HepG2 (cell line): ENCODE data around the gene LSM14B. TPM values are rescaled to one million over a fixed set of nuclear protein-coding genes. Genes with fewer than 3 reads are reported as not detected.

Experiments used
- ARID5B ChIP-seq: IDR thresholded peaks from 2 replicates; pipeline ENCODE4 v1.4.0; 2020; ENCODE audit warnings: mild to moderate bottlenecking, missing genetic modification reagents
- ATM ChIP-seq: fragments of 450-650 bp; IDR thresholded peaks from 2 replicates; pipeline ENCODE4 v1.7.1; 2017; ENCODE audit warnings: mild to moderate bottlenecking, borderline replicate concordance
- CCDC6 ChIP-seq: sonication (generic); formaldehyde crosslinking; IDR thresholded peaks from 2 replicates; pipeline ENCODE4 v1.8.1; 2022; ENCODE audit warnings: mild to moderate bottlenecking, missing genetic modification reagents, moderate library complexity
- DDIT3 ChIP-seq: sonication (generic); formaldehyde crosslinking; IDR thresholded peaks from 2 replicates; pipeline ENCODE4 v1.4.0; 2020; ENCODE audit warnings: mild to moderate bottlenecking, missing genetic modification reagents
- ESRRA ChIP-seq: sonication (generic); formaldehyde crosslinking; IDR thresholded peaks from 2 replicates; pipeline ENCODE4 v1.5.1; 2020; ENCODE audit warnings: mild to moderate bottlenecking, low read depth, missing genetic modification reagents
- GABPB1 ChIP-seq: IDR thresholded peaks from 2 replicates; pipeline ENCODE4 v1.6.1; 2016; ENCODE audit warnings: mild to moderate bottlenecking, missing genetic modification reagents, moderate library complexity, missing compliant biosample characterization
- HNF4A ChIP-seq: sonication (generic); formaldehyde crosslinking; IDR thresholded peaks from 2 replicates; pipeline ENCODE4 v1.4.0; 2020; ENCODE audit warnings: missing genetic modification reagents
- MAZ ChIP-seq, 2 experiments: sonication (generic) in 1 of 2; formaldehyde crosslinking in 1 of 2; IDR thresholded peaks; 2 replicates each; pipeline versions ENCODE4 v1.5.0 to v1.6.1; 2012 to 2020; ENCODE audit warnings: low read depth in 2 of 2, mild to moderate bottlenecking in 2 of 2, borderline replicate concordance in 1 of 2, improper control_type of control experiment in 1 of 2, low read length in 1 of 2, missing genetic modification reagents in 1 of 2, moderate library complexity in 1 of 2
- MLX ChIP-seq: IDR thresholded peaks from 2 replicates; pipeline ENCODE4 v1.6.1; 2016
- NFIC ChIP-seq: IDR thresholded peaks from 2 replicates; pipeline ENCODE4 v1.6.1; 2012; ENCODE audit warnings: mild to moderate bottlenecking, low read length, inconsistent platforms
- PBX2 ChIP-seq: IDR thresholded peaks from 2 replicates; pipeline ENCODE4 v1.6.1; 2016; ENCODE audit warnings: control low read depth
- PITX1 ChIP-seq: sonication (generic); formaldehyde crosslinking; IDR thresholded peaks from 2 replicates; pipeline ENCODE4 v1.5.1; 2020; ENCODE audit warnings: mild to moderate bottlenecking, missing genetic modification reagents
- POLR2G ChIP-seq: fragments of 200-400 bp; formaldehyde crosslinking; IDR thresholded peaks from 2 replicates; pipeline ENCODE4 v1.6.1; 2018; ENCODE audit warnings: mild to moderate bottlenecking, low read depth, low read length, moderate library complexity
- REXO4 ChIP-seq: sonication (generic); formaldehyde crosslinking; IDR thresholded peaks from 2 replicates; pipeline ENCODE4 v1.8.0; 2022; ENCODE audit warnings: missing genetic modification reagents, mild to moderate bottlenecking, borderline replicate concordance
- RORA ChIP-seq: sonication (generic); formaldehyde crosslinking; IDR thresholded peaks from 2 replicates; pipeline ENCODE4 v1.5.0; 2020; ENCODE audit warnings: mild to moderate bottlenecking, missing genetic modification reagents, moderate library complexity
- SALL1 ChIP-seq: sonication (generic); formaldehyde crosslinking; IDR thresholded peaks from 2 replicates; pipeline ENCODE4 v1.8.0; 2022; ENCODE audit warnings: mild to moderate bottlenecking, missing genetic modification reagents
- SMAD3 ChIP-seq: sonication (generic); formaldehyde crosslinking; IDR thresholded peaks from 2 replicates; pipeline ENCODE4 v1.4.0; 2020; ENCODE audit warnings: missing genetic modification reagents
- SMC3 ChIP-seq: IDR thresholded peaks from 2 replicates; pipeline ENCODE4 v1.6.1; 2011; ENCODE audit warnings: low read length, improper control_type of control experiment
- SP1 ChIP-seq, 2 experiments: fragments of 450-650 bp in 1 of 2; sonication (generic) in 1 of 2; formaldehyde crosslinking in 1 of 2; IDR thresholded peaks; 2 replicates each; pipeline versions ENCODE4 v1.4.0 to v1.6.1; 2016 to 2020; ENCODE audit warnings: missing genetic modification reagents in 1 of 2
- SP5 ChIP-seq: IDR thresholded peaks from 2 replicates; pipeline ENCODE4 v1.6.1; 2016; ENCODE audit warnings: low read depth, borderline replicate concordance
- TBX3 ChIP-seq: fragments of 450-650 bp; IDR thresholded peaks from 2 replicates; pipeline ENCODE4 v1.6.1; 2017; ENCODE audit warnings: antibody characterized with exemption, mild to moderate bottlenecking, inconsistent platforms, borderline replicate concordance
- U2AF2 ChIP-seq: fragments of 200-400 bp; formaldehyde crosslinking; IDR thresholded peaks from 2 replicates; pipeline ENCODE4 v1.6.1; 2017; ENCODE audit warnings: low read depth, mild to moderate bottlenecking, low read length
- ZFP62 ChIP-seq: sonication (generic); formaldehyde crosslinking; IDR thresholded peaks from 2 replicates; pipeline ENCODE4 v1.4.0; 2020; ENCODE audit warnings: missing genetic modification reagents
- ZNF337 ChIP-seq: sonication (generic); formaldehyde crosslinking; IDR thresholded peaks from 2 replicates; pipeline ENCODE4 v1.5.1; 2020; ENCODE audit warnings: missing genetic modification reagents, low read depth, mild to moderate bottlenecking, borderline replicate concordance
- ZNF543 ChIP-seq: sonication (generic); formaldehyde crosslinking; IDR thresholded peaks from 2 replicates; pipeline ENCODE4 v1.4.0; 2020; ENCODE audit warnings: mild to moderate bottlenecking, missing genetic modification reagents
- ZNF607 ChIP-seq: sonication (generic); formaldehyde crosslinking; IDR thresholded peaks from 2 replicates; pipeline ENCODE4 v1.5.1; 2020; ENCODE audit warnings: missing genetic modification reagents, mild to moderate bottlenecking, borderline replicate concordance
- polyA plus RNA-seq, 8 experiments: library from polyadenylated mRNA; depleted of rRNA in 3 of 8; stranded (reverse) in 7 of 8; unstranded in 1 of 8; fragments of >200 nt; fragmentation: Illumina TruSeq in 4 of 8; extraction: Trizol in 4 of 8; gene quantifications; 2 replicates each; pipeline versions ENCODE4 v1.2.1 to v1.2.3, GENCODE V29; 2011 to 2016; ENCODE audit warnings: low read depth in 4 of 8, missing spikeins in 1 of 8, mixed read lengths in 1 of 8; ENCODE audit not compliant: insufficient read depth in 1 of 8
- total RNA-seq, 5 experiments: library from RNA; depleted of rRNA; stranded (reverse); fragments of >200 nt; fragmentation: Illumina TruSeq; extraction: Trizol; gene quantifications; 2 replicates each; pipeline ENCODE4 v1.2.3, GENCODE V29; 2016; ENCODE audit warnings: low read depth in 1 of 5

The LSM14B gene
- total and polyA plus RNA-seq, 2 of the 13 experiments (the other 11 are each of a cell fraction or from before 2014, with no cell fraction given) = 43.3 to 79.2 TPM

GRCh38 chr20:62134735-62135231 is 12.5 kb downstream of the LSM14B start (continued):
- TF ChIP-seq ARID5B (CRISPR knock-in tag) (peak; percentile 74), DDIT3 (CRISPR knock-in tag) (no peak), SALL1 (CRISPR knock-in tag) (peak; percentile 93), RORA (CRISPR knock-in tag) (no peak), ATM (no peak), PBX2 (CRISPR knock-in tag) (peak; percentile 40; the same call in 1 of the 2 replicates), HNF4A (peak; percentile 88), ZNF607 (CRISPR knock-in tag) (peak; percentile 37; the same call in 1 of the 2 replicates), CCDC6 (CRISPR knock-in tag) (no peak; the same call in 1 of the 2 replicates), ZNF337 (CRISPR knock-in tag) (0 out of 2 replicates have a peak, but pooled peaks have one; percentile 62), SMC3 (peak; percentile 63), U2AF2 (no peak), SMAD3 (CRISPR knock-in tag) (peak; percentile 67; the same call in 1 of the 2 replicates), TBX3 (0 out of 2 replicates have a peak, but pooled peaks have one; percentile 23), PITX1 (CRISPR knock-in tag) (peak; percentile 75), ZFP62 (CRISPR knock-in tag) (no peak), REXO4 (no peak), POLR2G (peak; percentile 53; the same call in 1 of the 2 replicates), MAZ (IDR thresholded peaks at IDR 0.05; ENCODE audit: borderline replicate concordance, low read depth, low read length) (0 out of 2 replicates have a peak, but pooled peaks have one; percentile 52), MAZ (CRISPR knock-in tag; IDR thresholded peaks at IDR 0.05; ENCODE audit: low read depth) (peak; percentile 42; the same call in 1 of the 2 replicates), MLX (CRISPR knock-in tag) (peak; percentile 50; the same call in 1 of the 2 replicates), NFIC (no peak; the same call in 1 of the 2 replicates), ZNF543 (CRISPR knock-in tag) (no peak), ESRRA (peak; percentile 89; the same call in 1 of the 2 replicates), SP1 (IDR thresholded peaks at IDR 0.05) (no peak), SP1 (CRISPR knock-in tag; IDR thresholded peaks at IDR 0.05) (no peak), GABPB1 (CRISPR knock-in tag) (peak; percentile 54), SP5 (CRISPR knock-in tag) (peak; percentile 87)
